Mesenchymal stem cell (in vitro differentiated cells and primary cell): ENCODE measurements around the gene CLDND1.

Experiments used
- DNase-seq: peaks from one replicate; pipeline ENCODE4 v3.0.0-alpha.2; 2013
- H2AFZ ChIP-seq: one replicate; pipeline ENCODE4 v1.6.1; 2013; ENCODE audit warnings: low read depth, mild to moderate bottlenecking, control low read depth, inconsistent platforms, low read length, moderate library complexity
- H2AK5ac ChIP-seq: 2 replicates; pipeline ENCODE4 v1.6.1; 2013; ENCODE audit warnings: low read length, moderate library complexity, mild to moderate bottlenecking, inconsistent platforms; ENCODE audit not compliant: severe bottlenecking
- H2BK120ac ChIP-seq: one replicate; pipeline ENCODE4 v1.6.1; 2013; ENCODE audit warnings: low read depth, mild to moderate bottlenecking, inconsistent platforms, low read length, moderate library complexity
- H2BK12ac ChIP-seq, 2 experiments: one replicate each; pipeline ENCODE4 v1.6.1; 2013; ENCODE audit warnings: inconsistent platforms in 2 of 2, low read length in 2 of 2, mild to moderate bottlenecking in 2 of 2, moderate library complexity in 2 of 2, control low read depth in 1 of 2
- H2BK15ac ChIP-seq: one replicate; pipeline ENCODE4 v1.6.1; 2013; ENCODE audit warnings: mild to moderate bottlenecking, low read depth, inconsistent platforms; ENCODE audit not compliant: poor library complexity, severe bottlenecking
- H2BK5ac ChIP-seq: 2 replicates; pipeline ENCODE4 v1.6.1; 2013; ENCODE audit warnings: low read depth, mild to moderate bottlenecking, low read length, control low read depth, inconsistent platforms; ENCODE audit not compliant: poor library complexity, severe bottlenecking
- H3K14ac ChIP-seq, 2 experiments: one replicate each; pipeline ENCODE4 v1.6.1; 2013; ENCODE audit warnings: inconsistent platforms in 2 of 2, low read length in 2 of 2, control low read depth in 1 of 2, mild to moderate bottlenecking in 1 of 2, moderate library complexity in 1 of 2
- H3K18ac ChIP-seq, 2 experiments: one replicate each; pipeline ENCODE4 v1.6.1; 2013; ENCODE audit warnings: inconsistent platforms in 2 of 2, low read length in 2 of 2, control low read depth in 1 of 2, low read depth in 1 of 2, mild to moderate bottlenecking in 1 of 2
- H3K23ac ChIP-seq, 2 experiments: one replicate each; pipeline ENCODE4 v1.6.1; 2013; ENCODE audit warnings: inconsistent platforms in 2 of 2, low read length in 2 of 2, mild to moderate bottlenecking in 2 of 2, moderate library complexity in 2 of 2, control low read depth in 1 of 2
- H3K27ac ChIP-seq: 2 replicates; pipeline ENCODE4 v1.5.1; 2013; ENCODE audit warnings: mild to moderate bottlenecking, moderate library complexity, low read length, control low read depth, inconsistent platforms; ENCODE audit not compliant: poor library complexity, severe bottlenecking
- H3K27me3 ChIP-seq, 2 experiments: 2 replicates each; pipeline versions ENCODE4 v1.6.1 to v1.7.0; 2013; ENCODE audit warnings: low read length in 2 of 2, mild to moderate bottlenecking in 2 of 2, moderate library complexity in 2 of 2, control low read depth in 1 of 2, inconsistent platforms in 1 of 2; ENCODE audit not compliant: control insufficient read depth in 1 of 2, insufficient read depth in 1 of 2
- H3K36me3 ChIP-seq, 2 experiments: 2 replicates each; pipeline versions ENCODE4 v1.6.1 to v1.7.0; 2013; ENCODE audit warnings: low read length in 2 of 2, control low read depth in 1 of 2, inconsistent platforms in 1 of 2, low read depth in 1 of 2, mild to moderate bottlenecking in 1 of 2; ENCODE audit not compliant: insufficient read depth in 2 of 2, control insufficient read depth in 1 of 2
- H3K4ac ChIP-seq, 2 experiments: one replicate each; pipeline ENCODE4 v1.6.1; 2013; ENCODE audit warnings: inconsistent platforms in 2 of 2, low read length in 2 of 2, mild to moderate bottlenecking in 2 of 2, moderate library complexity in 2 of 2, control low read depth in 1 of 2, low read depth in 1 of 2
- H3K4me1 ChIP-seq: 2 replicates; pipeline ENCODE4 v1.6.1; 2013; ENCODE audit warnings: low read depth, low read length, control low read depth; ENCODE audit not compliant: control insufficient read depth, insufficient read depth
- H3K4me2 ChIP-seq: 2 replicates; pipeline ENCODE4 v1.6.1; 2013; ENCODE audit warnings: low read length, mild to moderate bottlenecking, inconsistent platforms; ENCODE audit not compliant: poor library complexity, severe bottlenecking
- H3K4me3 ChIP-seq, 2 experiments: 2 replicates each; pipeline versions ENCODE4 v1.5.1 to v1.7.0; 2013; ENCODE audit warnings: low read length in 2 of 2, mild to moderate bottlenecking in 2 of 2, control low read depth in 1 of 2, low read depth in 1 of 2; ENCODE audit not compliant: insufficient read depth in 1 of 2
- H3K79me1 ChIP-seq: replicated peaks from 2 replicates; pipeline ENCODE4 v1.6.1; 2013; ENCODE audit warnings: mild to moderate bottlenecking, control low read depth, low read length, inconsistent platforms; ENCODE audit not compliant: poor library complexity, severe bottlenecking
- H3K9ac ChIP-seq: 2 replicates; pipeline ENCODE4 v1.7.0; 2013; ENCODE audit warnings: mild to moderate bottlenecking, low read length, moderate library complexity
- H3K9me3 ChIP-seq: 2 replicates; pipeline ENCODE4 v1.7.0; 2013; ENCODE audit warnings: mild to moderate bottlenecking, low read length; ENCODE audit not compliant: control insufficient read depth
- H4K8ac ChIP-seq: one replicate; pipeline ENCODE4 v1.6.1; 2013; ENCODE audit warnings: inconsistent platforms, mild to moderate bottlenecking, low read length, moderate library complexity
- H4K91ac ChIP-seq: one replicate; pipeline ENCODE4 v1.6.1; 2013; ENCODE audit warnings: mild to moderate bottlenecking, low read length, inconsistent platforms
- whole genome bisulfite sequencing: methylation state at CpG from one replicate; pipeline ENCODE4 v1.1.7; 2013; ENCODE audit warnings: mixed read lengths; 5-methylcytosine and 5-hydroxymethylcytosine counted together

Gene CLDND1

DNA sequence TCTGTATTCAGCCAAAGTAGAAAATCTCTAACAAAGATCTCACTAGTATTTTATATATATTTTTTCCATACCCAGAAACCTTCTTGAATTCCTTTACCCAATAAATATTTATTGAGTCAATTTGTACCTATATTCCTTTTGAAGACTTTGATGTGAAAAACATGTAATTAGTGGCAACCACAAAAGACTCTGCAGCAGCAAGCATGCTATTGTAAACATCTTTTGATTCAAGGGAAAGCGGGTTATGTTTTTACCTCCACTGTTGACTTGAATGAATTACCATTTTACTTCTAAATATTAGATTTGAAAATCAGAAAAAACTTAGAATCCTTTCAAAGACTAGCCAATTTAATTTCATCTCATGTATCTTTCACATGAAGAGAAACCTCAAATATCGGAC, 11.5 kb upstream of the CLDND1 start:
- no peak overlapping the region for H2AFZ ChIP-seq
- no peak overlapping the region for H3K9ac ChIP-seq
- H2AK5ac ChIP-seq: no peak overlapping the region
- H3K27ac ChIP-seq: no peak overlapping the region
- no peak overlapping the region for H2BK15ac ChIP-seq
- H3K23ac ChIP-seq: no peak overlapping the region
- H3K14ac ChIP-seq: no peak overlapping the region
- H2BK120ac ChIP-seq: no peak overlapping the region
- H3K4me3 ChIP-seq: no peak overlapping the region
- no peak overlapping the region for H3K18ac ChIP-seq
- H4K91ac ChIP-seq: no peak overlapping the region
- no peaks in the 10 kb centered on the region for H3K9me3 ChIP-seq
- no peak overlapping the region for H3K4me2 ChIP-seq
- WGBS: no CpG with 5 or more reads among the region's 2 CpGs
- no peaks in the 10 kb centered on the region for H3K79me1 ChIP-seq
- H3K4ac ChIP-seq: no peak overlapping the region
- H3K4me1 ChIP-seq: no peaks in the 10 kb centered on the region
- peaks cover 9 to 12% of the 10 kb centered on the region in 2 experiments for H3K27me3 ChIP-seq
- H2BK5ac ChIP-seq: no peak overlapping the region
- no peak for DNase-seq
- H4K8ac ChIP-seq: no peak overlapping the region
- H3K36me3 ChIP-seq: no peaks in the 10 kb centered on the region
- H2BK12ac ChIP-seq: no peak overlapping the region

DNA sequence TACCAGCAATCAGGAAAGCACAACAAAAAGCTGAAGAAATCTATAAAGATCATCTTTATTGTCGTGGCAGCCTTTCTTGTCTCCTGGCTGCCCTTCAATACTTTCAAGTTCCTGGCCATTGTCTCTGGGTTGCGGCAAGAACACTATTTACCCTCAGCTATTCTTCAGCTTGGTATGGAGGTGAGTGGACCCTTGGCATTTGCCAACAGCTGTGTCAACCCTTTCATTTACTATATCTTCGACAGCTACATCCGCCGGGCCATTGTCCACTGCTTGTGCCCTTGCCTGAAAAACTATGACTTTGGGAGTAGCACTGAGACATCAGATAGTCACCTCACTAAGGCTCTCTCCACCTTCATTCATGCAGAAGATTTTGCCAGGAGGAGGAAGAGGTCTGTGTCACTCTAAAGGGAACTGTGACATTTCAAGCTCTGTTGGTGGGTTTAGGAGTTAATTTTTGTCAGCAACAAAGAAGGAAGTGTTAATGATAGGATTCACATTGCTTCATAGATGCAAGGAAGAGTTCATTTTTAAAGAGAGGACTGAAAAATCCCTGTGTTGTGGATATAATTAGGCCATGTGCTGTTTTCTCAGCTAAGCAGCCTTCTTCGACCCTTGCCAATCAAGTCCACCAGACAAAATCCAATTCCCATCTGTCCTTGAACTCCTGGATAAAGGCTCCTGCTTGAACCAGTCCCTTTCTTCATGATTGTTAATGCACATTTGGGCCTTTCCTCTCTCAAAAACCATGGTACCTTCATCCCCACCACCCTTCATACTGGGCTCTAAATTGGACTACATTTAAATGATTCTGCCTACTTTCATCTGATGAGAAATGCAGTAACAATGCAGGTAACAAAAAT, 10.2 kb upstream of the CLDND1 start:
- H3K4ac ChIP-seq: no peak overlapping the region
- H3K9me3 ChIP-seq: no peaks in the 10 kb centered on the region
- H2BK5ac ChIP-seq: no peak overlapping the region
- no peak overlapping the region for H2AFZ ChIP-seq
- H3K14ac ChIP-seq: no peak overlapping the region
- no peak for DNase-seq
- no peaks in the 10 kb centered on the region for H3K79me1 ChIP-seq
- H4K91ac ChIP-seq: no peak overlapping the region
- H2BK15ac ChIP-seq: no peak overlapping the region
- H3K18ac ChIP-seq: no peak overlapping the region
- no peaks in the 10 kb centered on the region for H3K36me3 ChIP-seq
- H3K4me2 ChIP-seq: no peak overlapping the region
- H3K23ac ChIP-seq: no peak overlapping the region
- WGBS: 96% methylated on average over 6 of the region's 6 CpGs
- H3K9ac ChIP-seq: no peak overlapping the region
- no peak overlapping the region for H3K27ac ChIP-seq
- no peak overlapping the region for H2BK120ac ChIP-seq
- H2AK5ac ChIP-seq: no peak overlapping the region
- no peak overlapping the region for H3K4me3 ChIP-seq
- H4K8ac ChIP-seq: no peak overlapping the region
- H3K27me3 ChIP-seq: peaks cover 9 to 12% of the 10 kb centered on the region in 2 experiments
- no peaks in the 10 kb centered on the region for H3K4me1 ChIP-seq
- no peak overlapping the region for H2BK12ac ChIP-seq

- DNase-seq: no peak
- no peaks in the 10 kb centered on the region for H3K79me1 ChIP-seq
- no peaks in the 10 kb centered on the region for H3K36me3 ChIP-seq
- H3K4me1 ChIP-seq: no peaks in the 10 kb centered on the region
- no peak overlapping the region for H2BK5ac ChIP-seq
- no peak overlapping the region for H4K91ac ChIP-seq
- H3K27me3 ChIP-seq: peaks cover 9 to 12% of the 10 kb centered on the region in 2 experiments
- H3K4me2 ChIP-seq: no peak overlapping the region
- H3K4ac ChIP-seq: no peak overlapping the region
- no peak overlapping the region for H3K18ac ChIP-seq
- H3K9ac ChIP-seq: no peak overlapping the region
- H3K9me3 ChIP-seq: no peaks in the 10 kb centered on the region
- no peak overlapping the region for H2BK120ac ChIP-seq
- no peak overlapping the region for H4K8ac ChIP-seq
- H3K4me3 ChIP-seq: no peak overlapping the region
- H2AFZ ChIP-seq: no peak overlapping the region
- WGBS: 84% methylated on average over 5 of the region's 5 CpGs
- H2AK5ac ChIP-seq: no peak overlapping the region
- no peak overlapping the region for H2BK15ac ChIP-seq
- H3K27ac ChIP-seq: no peak overlapping the region
- no peak overlapping the region for H3K23ac ChIP-seq
- no peak overlapping the region for H2BK12ac ChIP-seq
- no peak overlapping the region for H3K14ac ChIP-seq
Observed at GRCh38 chr3:98532275-98532637, 9.6 kb upstream of the CLDND1 start.

DNA sequence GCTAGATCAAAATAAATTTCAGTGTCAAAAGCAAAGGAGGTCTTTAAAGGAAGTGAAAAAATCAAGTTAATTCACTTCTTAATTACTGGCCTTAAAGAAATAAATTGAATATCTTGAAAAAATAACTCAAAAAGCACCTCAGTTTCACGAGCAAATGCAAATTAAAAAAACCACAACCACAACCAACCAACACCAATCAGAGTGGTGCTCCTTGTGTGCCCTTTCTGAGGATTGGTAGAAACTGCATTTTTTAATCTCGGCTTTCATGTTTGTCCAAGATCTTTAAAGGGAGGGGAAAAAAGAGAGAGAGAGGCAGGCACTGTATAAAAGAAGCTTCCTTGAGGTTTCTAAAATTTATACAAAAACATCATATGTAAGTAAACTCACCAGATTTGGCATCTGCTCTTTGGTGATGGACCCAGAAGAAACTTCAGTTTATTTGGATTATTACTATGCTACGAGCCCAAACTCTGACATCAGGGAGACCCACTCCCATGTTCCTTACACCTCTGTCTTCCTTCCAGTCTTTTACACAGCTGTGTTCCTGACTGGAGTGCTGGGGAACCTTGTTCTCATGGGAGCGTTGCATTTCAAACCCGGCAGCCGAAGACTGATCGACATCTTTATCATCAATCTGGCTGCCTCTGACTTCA, 9.0 kb upstream of the CLDND1 start, which contains the start of gene GPR15:
Gene GPR15, plus strand, starts transcription at position 357 of the 653 bp plus-strand sequence. Its CDS starts 56 bp downstream, at position 413.
- H3K23ac ChIP-seq: no peak within 1 kb of the TSS
- H3K9me3 ChIP-seq: no peaks in the 10 kb centered on the region
- no peak for DNase-seq
- no peaks in the 10 kb centered on the region for H3K4me1 ChIP-seq
- H4K8ac ChIP-seq: no peak within 1 kb of the TSS
- H2BK5ac ChIP-seq: no peak within 1 kb of the TSS
- no peak within 1 kb of the TSS for H3K4me3 ChIP-seq
- no peak within 1 kb of the TSS for H2BK120ac ChIP-seq
- H2AK5ac ChIP-seq: no peak within 1 kb of the TSS
- no peak within 1 kb of the TSS for H3K18ac ChIP-seq
- H3K27ac ChIP-seq: no peak within 1 kb of the TSS
- H2AFZ ChIP-seq: no peak within 1 kb of the TSS
- H2BK12ac ChIP-seq: no peak within 1 kb of the TSS
- no peak within 1 kb of the TSS for H3K14ac ChIP-seq
- no peak within 1 kb of the TSS for H3K4me2 ChIP-seq
- 82% methylated on average over 6 of the region's 7 CpGs for WGBS
- H3K79me1 ChIP-seq: no peaks in the 10 kb centered on the region
- no peaks in the 10 kb centered on the region for H3K36me3 ChIP-seq
- no peak within 1 kb of the TSS for H4K91ac ChIP-seq
- H3K9ac ChIP-seq: no peak within 1 kb of the TSS
- no peak within 1 kb of the TSS for H2BK15ac ChIP-seq
- peaks cover 9 to 12% of the 10 kb centered on the region in 2 experiments for H3K27me3 ChIP-seq
- no peak within 1 kb of the TSS for H3K4ac ChIP-seq
